ENCODE data around the gene CDC73. TPM values are rescaled to one million over a fixed set of nuclear protein-coding genes. Genes with fewer than 3 reads are reported as not detected.

Gene CDC73
- total and polyA plus RNA-seq, 2 of the 13 experiments (the other 11 are each of a cell fraction or from before 2014, with no cell fraction given), result 20.2 to 26.3 TPM

- TF ChIP-seq ZNF253 (CRISPR knock-in tag; IDR thresholded peaks at IDR 0.05; ENCODE audit: borderline replicate concordance) (no peak; the same call in 1 of the 2 replicates), GABPB1 (CRISPR knock-in tag; IDR thresholded peaks at IDR 0.05) (peak; percentile 91), SIX4 (CRISPR knock-in tag; IDR thresholded peaks at IDR 0.05) (peak; percentile 56; the same call in 1 of the 2 replicates), CBX1 (IDR thresholded peaks at IDR 0.05; ENCODE audit: low read depth) (peak; percentile 73), ZNF841 (CRISPR knock-in tag; IDR thresholded peaks at IDR 0.05; ENCODE audit: borderline replicate concordance) (peak; percentile 81), NFYC (CRISPR knock-in tag; IDR thresholded peaks at IDR 0.05) (peak; percentile 49; the same call in 1 of the 2 replicates), KLF9 (CRISPR knock-in tag; IDR thresholded peaks at IDR 0.05; ENCODE audit: low read depth) (no peak), ZNF75D (CRISPR knock-in tag; IDR thresholded peaks at IDR 0.05; ENCODE audit: borderline replicate concordance) (no peak), ZNF430 (CRISPR knock-in tag; IDR thresholded peaks at IDR 0.05) (peak; percentile 95), ZBTB1 (CRISPR knock-in tag; IDR thresholded peaks at IDR 0.05; ENCODE audit: borderline replicate concordance) (no peak), SOX13 (IDR thresholded peaks at IDR 0.05) (no peak), SOX13 (CRISPR knock-in tag; conservative IDR thresholded peaks at IDR 0.05 in 1 of 2, IDR thresholded peaks at IDR 0.05 in 1 of 2) (peak in 1 of 2 experiments; percentile 75; a peak in 2 of 4 replicates), SRF (IDR thresholded peaks at IDR 0.05; ENCODE audit: low read depth, low read length) (no peak), ELF1 (CRISPR knock-in tag; IDR thresholded peaks at IDR 0.05) (peak; percentile 66), ZNF615 (CRISPR knock-in tag; IDR thresholded peaks at IDR 0.05; ENCODE audit: borderline replicate concordance) (0 out of 2 replicates have a peak, but pooled peaks have one; percentile 20), NFIB (CRISPR knock-in tag; IDR thresholded peaks at IDR 0.05; ENCODE audit: borderline replicate concordance) (no peak), GFI1 (CRISPR knock-in tag; IDR thresholded peaks at IDR 0.05; ENCODE audit: borderline replicate concordance) (peak; percentile 86; the same call in 1 of the 2 replicates), ELF4 (CRISPR knock-in tag; IDR thresholded peaks at IDR 0.05; ENCODE audit: borderline replicate concordance) (peak; percentile 85; the same call in 1 of the 2 replicates), ZNF761 (CRISPR knock-in tag; conservative IDR thresholded peaks at IDR 0.05) (peak; percentile 91), ZNF264 (CRISPR knock-in tag; IDR thresholded peaks at IDR 0.05) (peak; percentile 41; the same call in 1 of the 2 replicates), ZNF550 (CRISPR knock-in tag; IDR thresholded peaks at IDR 0.05; ENCODE audit: borderline replicate concordance) (0 out of 2 replicates have a peak, but pooled peaks have one; percentile 28)
- TF ChIP-seq, protein P1, sequence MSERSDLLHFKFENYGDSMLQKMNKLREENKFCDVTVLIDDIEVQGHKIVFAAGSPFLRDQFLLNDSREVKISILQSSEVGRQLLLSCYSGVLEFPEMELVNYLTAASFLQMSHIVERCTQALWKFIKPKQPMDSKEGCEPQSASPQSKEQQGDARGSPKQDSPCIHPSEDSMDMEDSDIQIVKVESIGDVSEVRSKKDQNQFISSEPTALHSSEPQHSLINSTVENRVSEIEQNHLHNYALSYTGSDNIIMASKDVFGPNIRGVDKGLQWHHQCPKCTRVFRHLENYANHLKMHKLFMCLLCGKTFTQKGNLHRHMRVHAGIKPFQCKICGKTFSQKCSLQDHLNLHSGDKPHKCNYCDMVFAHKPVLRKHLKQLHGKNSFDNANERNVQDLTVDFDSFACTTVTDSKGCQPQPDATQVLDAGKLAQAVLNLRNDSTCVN (CRISPR knock-in tag; IDR thresholded peaks at IDR 0.05; ENCODE audit: borderline replicate concordance), result peak; percentile 64; the same call in 1 of the 2 replicates
- TF ChIP-seq, protein P2, sequence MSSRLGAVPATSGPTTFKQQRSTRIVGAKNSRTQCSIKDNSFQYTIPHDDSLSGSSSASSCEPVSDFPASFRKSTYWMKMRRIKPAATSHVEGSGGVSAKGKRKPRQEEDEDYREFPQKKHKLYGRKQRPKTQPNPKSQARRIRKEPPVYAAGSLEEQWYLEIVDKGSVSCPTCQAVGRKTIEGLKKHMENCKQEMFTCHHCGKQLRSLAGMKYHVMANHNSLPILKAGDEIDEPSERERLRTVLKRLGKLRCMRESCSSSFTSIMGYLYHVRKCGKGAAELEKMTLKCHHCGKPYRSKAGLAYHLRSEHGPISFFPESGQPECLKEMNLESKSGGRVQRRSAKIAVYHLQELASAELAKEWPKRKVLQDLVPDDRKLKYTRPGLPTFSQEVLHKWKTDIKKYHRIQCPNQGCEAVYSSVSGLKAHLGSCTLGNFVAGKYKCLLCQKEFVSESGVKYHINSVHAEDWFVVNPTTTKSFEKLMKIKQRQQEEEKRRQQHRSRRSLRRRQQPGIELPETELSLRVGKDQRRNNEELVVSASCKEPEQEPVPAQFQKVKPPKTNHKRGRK (CRISPR knock-in tag; IDR thresholded peaks at IDR 0.05), result 0 out of 2 replicates have a peak, but pooled peaks have one; percentile 21
- TF ChIP-seq, protein P3, sequence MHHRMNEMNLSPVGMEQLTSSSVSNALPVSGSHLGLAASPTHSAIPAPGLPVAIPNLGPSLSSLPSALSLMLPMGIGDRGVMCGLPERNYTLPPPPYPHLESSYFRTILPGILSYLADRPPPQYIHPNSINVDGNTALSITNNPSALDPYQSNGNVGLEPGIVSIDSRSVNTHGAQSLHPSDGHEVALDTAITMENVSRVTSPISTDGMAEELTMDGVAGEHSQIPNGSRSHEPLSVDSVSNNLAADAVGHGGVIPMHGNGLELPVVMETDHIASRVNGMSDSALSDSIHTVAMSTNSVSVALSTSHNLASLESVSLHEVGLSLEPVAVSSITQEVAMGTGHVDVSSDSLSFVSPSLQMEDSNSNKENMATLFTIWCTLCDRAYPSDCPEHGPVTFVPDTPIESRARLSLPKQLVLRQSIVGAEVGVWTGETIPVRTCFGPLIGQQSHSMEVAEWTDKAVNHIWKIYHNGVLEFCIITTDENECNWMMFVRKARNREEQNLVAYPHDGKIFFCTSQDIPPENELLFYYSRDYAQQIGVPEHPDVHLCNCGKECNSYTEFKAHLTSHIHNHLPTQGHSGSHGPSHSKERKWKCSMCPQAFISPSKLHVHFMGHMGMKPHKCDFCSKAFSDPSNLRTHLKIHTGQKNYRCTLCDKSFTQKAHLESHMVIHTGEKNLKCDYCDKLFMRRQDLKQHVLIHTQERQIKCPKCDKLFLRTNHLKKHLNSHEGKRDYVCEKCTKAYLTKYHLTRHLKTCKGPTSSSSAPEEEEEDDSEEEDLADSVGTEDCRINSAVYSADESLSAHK (CRISPR knock-in tag; IDR thresholded peaks at IDR 0.05; ENCODE audit: borderline replicate concordance), result no peak
Observed at GRCh38 chr1:193121616-193122593, at the start of gene CDC73 (continued).

Measured in HepG2 (cell line).